SK-N-SH (cell line): Measurements from ENCODE around the gene UPP1. TPM values are rescaled to one million over a fixed set of nuclear protein-coding genes. Genes with fewer than 3 reads are reported as not detected.

Experiments used
- CTCF ChIA-PET: fragments of 300-600, 350-600 bp; formaldehyde crosslinking; extraction: SDS; loops from one replicate; lab custom pipeline; 2021; lab: Yijun Ruan, JAX
- POLR2A ChIA-PET: fragments of 350-600 bp; sonication (Branson Sonifier 250); formaldehyde crosslinking; extraction: SDS; loops from one replicate; lab custom pipeline; 2020; ENCODE audit warnings: antibody characterized with exemption, inconsistent platforms; lab: Yijun Ruan, JAX
- DNase-seq: peaks from one replicate; pipeline ENCODE4 v3.0.0; 2012
- H2AFZ ChIP-seq: fragments of 200-600 bp; sonication (generic); 2 replicates; pipeline ENCODE4 v1.8.1; 2016; ENCODE audit warnings: antibody characterized with exemption, mild to moderate bottlenecking, low read depth
- H3F3A ChIP-seq: fragments of 200-600 bp; sonication (generic); replicated peaks from 2 replicates; pipeline ENCODE3; 2016; ENCODE audit warnings: antibody characterized with exemption, mild to moderate bottlenecking; ENCODE audit not compliant: insufficient read depth
- H3K27ac ChIP-seq, 2 experiments: fragments of 200-500 bp in 1 of 2; fragments of 200-600 bp in 1 of 2; sonication (Bioruptor generic) in 1 of 2; sonication (generic), shearing (Covaris generic) in 1 of 2; 2 replicates each; pipeline versions ENCODE4 v1.5.1 to v1.6.1; 2014 to 2016; ENCODE audit warnings: low read depth in 2 of 2, inconsistent platforms in 1 of 2, low read length in 1 of 2, mild to moderate bottlenecking in 1 of 2, mixed read lengths in 1 of 2
- H3K27me3 ChIP-seq: fragments of 200-600 bp; sonication (generic), shearing (Covaris generic); 2 replicates; pipeline ENCODE4 v1.6.1; 2016; ENCODE audit warnings: mixed run types; ENCODE audit not compliant: insufficient read depth
- H3K36me3 ChIP-seq, 2 experiments: fragments of 200-500 bp in 1 of 2; fragments of 200-600 bp in 1 of 2; sonication (Bioruptor generic) in 1 of 2; sonication (generic) in 1 of 2; replicated peaks in 1 of 2; 2 replicates each; pipeline versions ENCODE3 to v1.5.1; 2014 to 2016; ENCODE audit warnings: low read length in 1 of 2, mild to moderate bottlenecking in 1 of 2; ENCODE audit not compliant: insufficient read depth in 2 of 2, control insufficient read depth in 1 of 2
- H3K4me1 ChIP-seq, 2 experiments: fragments of 200-500 bp in 1 of 2; fragments of 200-600 bp in 1 of 2; sonication (Bioruptor generic) in 1 of 2; sonication (generic), shearing (Covaris generic) in 1 of 2; 2 replicates each; pipeline versions ENCODE4 v1.5.1 to v1.6.1; 2014 to 2016; ENCODE audit warnings: low read depth in 1 of 2, low read length in 1 of 2, mixed run types in 1 of 2; ENCODE audit not compliant: insufficient read depth in 2 of 2, control insufficient read depth in 1 of 2
- H3K4me2 ChIP-seq: fragments of 200-600 bp; sonication (generic), shearing (Covaris generic); 2 replicates; pipeline ENCODE4 v1.6.1; 2017; ENCODE audit warnings: mixed run types
- H3K4me3 ChIP-seq, 2 experiments: fragments of 200-500 bp in 1 of 2; fragments of 200-600 bp in 1 of 2; sonication (Bioruptor generic) in 1 of 2; sonication (generic), shearing (Covaris generic) in 1 of 2; 2 replicates each; pipeline versions ENCODE4 v1.5.1 to v1.8.1; 2014 to 2016; ENCODE audit warnings: low read depth in 2 of 2, inconsistent platforms in 1 of 2, low read length in 1 of 2, mild to moderate bottlenecking in 1 of 2, mixed read lengths in 1 of 2, moderate library complexity in 1 of 2
- H3K79me2 ChIP-seq: fragments of 200-600 bp; sonication (generic); 2 replicates; pipeline ENCODE4 v1.8.1; 2017; ENCODE audit warnings: mild to moderate bottlenecking; ENCODE audit not compliant: insufficient read depth
- H3K9ac ChIP-seq: fragments of 200-600 bp; sonication (generic); 2 replicates; pipeline ENCODE4 v1.6.1; 2017; ENCODE audit warnings: mixed run types
- H3K9me2 ChIP-seq: fragments of 200-600 bp; sonication (generic); 2 replicates; pipeline ENCODE4 v1.6.1; 2017; ENCODE audit warnings: mixed run types
- H3K9me3 ChIP-seq: fragments of 200-600 bp; sonication (generic); 2 replicates; pipeline ENCODE4 v1.6.1; 2017; ENCODE audit warnings: mixed run types, mild to moderate bottlenecking, moderate library complexity
- H4K20me1 ChIP-seq: fragments of 200-600 bp; sonication (generic); 2 replicates; pipeline ENCODE4 v1.6.1; 2017; ENCODE audit warnings: mild to moderate bottlenecking, mixed run types; ENCODE audit not compliant: insufficient read depth
- CHD2 ChIP-seq: fragments of 150-350 bp; IDR thresholded peaks from 2 replicates; pipeline ENCODE4 v1.6.1; 2018; ENCODE audit warnings: low read length; ENCODE audit not compliant: partially characterized antibody
- ELF1 ChIP-seq: IDR thresholded peaks from 2 replicates; pipeline ENCODE4 v1.4.0; 2012
- EP300 ChIP-seq, 2 experiments: IDR thresholded peaks; 2 replicates each; pipeline versions ENCODE4 v1.4.0 to v1.6.1; 2012; ENCODE audit warnings: borderline replicate concordance in 1 of 2, low read depth in 1 of 2, low read length in 1 of 2
- EZH2phosphoT487 ChIP-seq: fragments of 200-600 bp; sonication (generic); IDR thresholded peaks from 2 replicates; pipeline ENCODE4 v1.6.1; 2017; ENCODE audit warnings: low read depth, mixed run types, mild to moderate bottlenecking, antibody characterized with exemption, moderate library complexity, borderline replicate concordance
- FOSL2 ChIP-seq: IDR thresholded peaks from 2 replicates; pipeline ENCODE4 v1.4.0; 2012; ENCODE audit warnings: low read depth, mild to moderate bottlenecking, moderate library complexity, borderline replicate concordance
- FOXJ3 ChIP-seq: sonication (generic); formaldehyde crosslinking; IDR thresholded peaks from 2 replicates; pipeline ENCODE4 v1.5.1; 2020; ENCODE audit warnings: mild to moderate bottlenecking, missing genetic modification reagents
- FOXM1 ChIP-seq: IDR thresholded peaks from 2 replicates; pipeline ENCODE4 v1.4.0; 2012; ENCODE audit warnings: low read depth, mild to moderate bottlenecking
- JUND ChIP-seq: IDR thresholded peaks from 2 replicates; pipeline ENCODE4 v1.4.0; 2012
- MEF2A ChIP-seq: IDR thresholded peaks from 2 replicates; pipeline ENCODE4 v1.4.0; 2012; ENCODE audit warnings: low read depth, borderline replicate concordance
- MXI1 ChIP-seq: IDR thresholded peaks from 2 replicates; pipeline ENCODE4 v1.6.1; 2012; ENCODE audit warnings: mild to moderate bottlenecking, low read depth, low read length, improper control_type of control experiment
- NFIC ChIP-seq: IDR thresholded peaks from 2 replicates; pipeline ENCODE4 v1.4.0; 2012; ENCODE audit warnings: borderline replicate concordance
- RAD21 ChIP-seq: IDR thresholded peaks from 2 replicates; pipeline ENCODE4 v1.6.1; 2012; ENCODE audit warnings: mild to moderate bottlenecking, low read length
- RCOR1 ChIP-seq: fragments of 150-350 bp; IDR thresholded peaks from 2 replicates; pipeline ENCODE4 v1.6.1; 2017; ENCODE audit warnings: antibody characterized with exemption, low read length
- REST ChIP-seq: IDR thresholded peaks from 2 replicates; pipeline ENCODE4 v1.6.1; 2012; ENCODE audit warnings: mild to moderate bottlenecking, low read depth, low read length, moderate library complexity
- RXRA ChIP-seq: IDR thresholded peaks from 2 replicates; pipeline ENCODE4 v1.4.0; 2012; ENCODE audit warnings: low read depth, mild to moderate bottlenecking, borderline replicate concordance
- SIN3A ChIP-seq: IDR thresholded peaks from 2 replicates; pipeline ENCODE4 v1.6.1; 2012; ENCODE audit warnings: low read depth, mild to moderate bottlenecking, low read length, moderate library complexity, borderline replicate concordance
- SMC3 ChIP-seq: IDR thresholded peaks from 2 replicates; pipeline ENCODE4 v1.6.1; 2012; ENCODE audit warnings: low read depth, low read length, improper control_type of control experiment
- TCF12 ChIP-seq: IDR thresholded peaks from 2 replicates; pipeline ENCODE4 v1.4.0; 2012
- USF1 ChIP-seq: IDR thresholded peaks from 2 replicates; pipeline ENCODE4 v1.4.0; 2012; ENCODE audit warnings: low read depth, borderline replicate concordance
- YY1 ChIP-seq: IDR thresholded peaks from 2 replicates; pipeline ENCODE4 v1.4.0; 2012; ENCODE audit warnings: low read depth, mild to moderate bottlenecking
- WGBS: methylation state at CpG from one replicate; pipeline ENCODE4 v1.1.6; 2017; ENCODE audit warnings: low lambda C conversion rate; 5-methylcytosine and 5-hydroxymethylcytosine counted together
- polyA plus RNA-seq, 3 experiments: library from polyadenylated mRNA; depleted of rRNA; stranded (reverse); fragments of >200 nt; gene quantifications; 2 replicates each; pipeline ENCODE4 v1.2.3, GENCODE V29; 2012
- TF ChIP-seq, protein P1 (sequence below): IDR thresholded peaks from 2 replicates; pipeline ENCODE4 v1.4.0; 2012; ENCODE audit warnings: low read depth, borderline replicate concordance
- TF ChIP-seq, protein P2 (sequence below): fragments of 200-600 bp; sonication (generic); IDR thresholded peaks from 2 replicates; pipeline ENCODE4 v1.6.1; 2017; ENCODE audit warnings: antibody characterized with exemption, mild to moderate bottlenecking, moderate library complexity
- TF ChIP-seq, protein P3 (sequence below): fragments of 150-350 bp; IDR thresholded peaks from 2 replicates; pipeline ENCODE4 v1.6.1; 2017; ENCODE audit warnings: antibody characterized with exemption, low read length, low read depth, borderline replicate concordance
- TF ChIP-seq, protein P4 (sequence below): IDR thresholded peaks from 2 replicates; pipeline ENCODE4; 2012

UPP1 gene
- polyA plus RNA-seq, 1 of the 3 experiments (the other 2 are of a cell fraction): 56.9 TPM

- TF ChIP-seq, protein P1, sequence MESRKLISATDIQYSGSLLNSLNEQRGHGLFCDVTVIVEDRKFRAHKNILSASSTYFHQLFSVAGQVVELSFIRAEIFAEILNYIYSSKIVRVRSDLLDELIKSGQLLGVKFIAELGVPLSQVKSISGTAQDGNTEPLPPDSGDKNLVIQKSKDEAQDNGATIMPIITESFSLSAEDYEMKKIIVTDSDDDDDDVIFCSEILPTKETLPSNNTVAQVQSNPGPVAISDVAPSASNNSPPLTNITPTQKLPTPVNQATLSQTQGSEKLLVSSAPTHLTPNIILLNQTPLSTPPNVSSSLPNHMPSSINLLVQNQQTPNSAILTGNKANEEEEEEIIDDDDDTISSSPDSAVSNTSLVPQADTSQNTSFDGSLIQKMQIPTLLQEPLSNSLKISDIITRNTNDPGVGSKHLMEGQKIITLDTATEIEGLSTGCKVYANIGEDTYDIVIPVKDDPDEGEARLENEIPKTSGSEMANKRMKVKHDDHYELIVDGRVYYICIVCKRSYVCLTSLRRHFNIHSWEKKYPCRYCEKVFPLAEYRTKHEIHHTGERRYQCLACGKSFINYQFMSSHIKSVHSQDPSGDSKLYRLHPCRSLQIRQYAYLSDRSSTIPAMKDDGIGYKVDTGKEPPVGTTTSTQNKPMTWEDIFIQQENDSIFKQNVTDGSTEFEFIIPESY: no peak
- TF ChIP-seq FOXJ3: no peak
- no peak for TF ChIP-seq RAD21
These were observed 25.1 kb upstream of the UPP1 start (continued) for GRCh38 chr7:48063985-48064384.

DNA sequence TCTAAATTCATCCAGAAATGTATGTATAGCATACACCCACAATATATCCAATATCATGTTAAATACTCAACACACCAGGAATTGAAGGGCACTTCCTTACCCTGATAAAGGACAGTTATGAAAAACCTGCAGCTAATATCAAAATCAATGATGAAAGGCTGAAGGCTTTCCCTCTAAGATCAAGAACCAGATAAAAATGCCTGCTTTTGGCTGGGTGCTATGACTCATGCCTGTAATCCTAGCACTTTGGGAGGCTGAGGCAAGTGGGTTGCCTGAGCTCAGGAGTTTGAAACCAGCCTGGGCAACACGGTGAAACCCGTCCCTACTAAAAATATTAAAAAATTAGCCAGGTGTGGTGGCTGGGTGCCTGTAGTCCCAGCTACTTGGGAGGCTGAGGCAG, 21.6 kb upstream of the UPP1 start:
- no peaks in the 10 kb centered on the region for H3K4me1 ChIP-seq
- no peaks in the 10 kb centered on the region for H3F3A ChIP-seq
- no peak overlapping the region for H2AFZ ChIP-seq
- no peak for DNase-seq
- H3K27me3 ChIP-seq: no peaks in the 10 kb centered on the region
- H3K27ac ChIP-seq: no peak overlapping the region
- whole genome bisulfite sequencing: 25% methylated on average over 2 of the region's 2 CpGs
- no peaks in the 10 kb centered on the region for H4K20me1 ChIP-seq
- POLR2A ChIA-PET: no interaction called here
- H3K9me2 ChIP-seq: no peaks in the 10 kb centered on the region
- peaks cover 11% of the 10 kb centered on the region; the same call in 1 of the 2 replicates for H3K9me3 ChIP-seq
- no peak overlapping the region for H3K4me2 ChIP-seq
- no peaks in the 10 kb centered on the region for H3K79me2 ChIP-seq
- CTCF ChIA-PET: no interaction called here
- H3K36me3 ChIP-seq: no peaks in the 10 kb centered on the region
- no peak overlapping the region for H3K9ac ChIP-seq
- H3K4me3 ChIP-seq: no peak overlapping the region
- TF ChIP-seq CHD2 (no peak), MXI1 (no peak), FOXM1 (no peak), RCOR1 (no peak), USF1 (no peak), SMC3 (no peak), ELF1 (no peak), REST (no peak), MEF2A (no peak), YY1 (no peak), EZH2phosphoT487 (no peak), JUND (peak; percentile 70), SIN3A (no peak), TCF12 (peak; percentile 42; the same call in 1 of the 2 replicates), RXRA (no peak), NFIC (no peak), EP300 (IDR thresholded peaks at IDR 0.05; ENCODE audit: borderline replicate concordance in 1 of 2, low read depth in 1 of 2, low read length in 1 of 2) (peak in 1 of 2 experiments; percentile 15; a peak in 1 of 4 replicates), FOSL2 (peak; percentile 62)
- TF ChIP-seq, protein P2, sequence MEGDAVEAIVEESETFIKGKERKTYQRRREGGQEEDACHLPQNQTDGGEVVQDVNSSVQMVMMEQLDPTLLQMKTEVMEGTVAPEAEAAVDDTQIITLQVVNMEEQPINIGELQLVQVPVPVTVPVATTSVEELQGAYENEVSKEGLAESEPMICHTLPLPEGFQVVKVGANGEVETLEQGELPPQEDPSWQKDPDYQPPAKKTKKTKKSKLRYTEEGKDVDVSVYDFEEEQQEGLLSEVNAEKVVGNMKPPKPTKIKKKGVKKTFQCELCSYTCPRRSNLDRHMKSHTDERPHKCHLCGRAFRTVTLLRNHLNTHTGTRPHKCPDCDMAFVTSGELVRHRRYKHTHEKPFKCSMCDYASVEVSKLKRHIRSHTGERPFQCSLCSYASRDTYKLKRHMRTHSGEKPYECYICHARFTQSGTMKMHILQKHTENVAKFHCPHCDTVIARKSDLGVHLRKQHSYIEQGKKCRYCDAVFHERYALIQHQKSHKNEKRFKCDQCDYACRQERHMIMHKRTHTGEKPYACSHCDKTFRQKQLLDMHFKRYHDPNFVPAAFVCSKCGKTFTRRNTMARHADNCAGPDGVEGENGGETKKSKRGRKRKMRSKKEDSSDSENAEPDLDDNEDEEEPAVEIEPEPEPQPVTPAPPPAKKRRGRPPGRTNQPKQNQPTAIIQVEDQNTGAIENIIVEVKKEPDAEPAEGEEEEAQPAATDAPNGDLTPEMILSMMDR: no peak
- TF ChIP-seq, protein P3, sequence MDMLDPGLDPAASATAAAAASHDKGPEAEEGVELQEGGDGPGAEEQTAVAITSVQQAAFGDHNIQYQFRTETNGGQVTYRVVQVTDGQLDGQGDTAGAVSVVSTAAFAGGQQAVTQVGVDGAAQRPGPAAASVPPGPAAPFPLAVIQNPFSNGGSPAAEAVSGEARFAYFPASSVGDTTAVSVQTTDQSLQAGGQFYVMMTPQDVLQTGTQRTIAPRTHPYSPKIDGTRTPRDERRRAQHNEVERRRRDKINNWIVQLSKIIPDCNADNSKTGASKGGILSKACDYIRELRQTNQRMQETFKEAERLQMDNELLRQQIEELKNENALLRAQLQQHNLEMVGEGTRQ: no peak
- TF ChIP-seq, protein P4, sequence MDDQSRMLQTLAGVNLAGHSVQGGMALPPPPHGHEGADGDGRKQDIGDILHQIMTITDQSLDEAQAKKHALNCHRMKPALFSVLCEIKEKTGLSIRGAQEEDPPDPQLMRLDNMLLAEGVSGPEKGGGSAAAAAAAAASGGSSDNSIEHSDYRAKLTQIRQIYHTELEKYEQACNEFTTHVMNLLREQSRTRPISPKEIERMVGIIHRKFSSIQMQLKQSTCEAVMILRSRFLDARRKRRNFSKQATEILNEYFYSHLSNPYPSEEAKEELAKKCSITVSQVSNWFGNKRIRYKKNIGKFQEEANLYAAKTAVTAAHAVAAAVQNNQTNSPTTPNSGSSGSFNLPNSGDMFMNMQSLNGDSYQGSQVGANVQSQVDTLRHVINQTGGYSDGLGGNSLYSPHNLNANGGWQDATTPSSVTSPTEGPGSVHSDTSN: peak; percentile 30; the same call in 1 of the 2 replicates
